Fibroblast of villous mesenchyme (primary cell): ENCODE data around the gene NT5M. TPM values are rescaled to one million over a fixed set of nuclear protein-coding genes. Genes with fewer than 3 reads are reported as not detected.
"Not testable (repeated sequence)": the region's sequence is repeated elsewhere in the genome, so short reads cannot be mapped to it uniquely, and the experiment has no call there.

Experiments
- DNase-seq: peaks from one replicate; pipeline ENCODE4 v3.0.0-alpha.2; 2010; ENCODE audit warnings: low read depth
- H3K4me3 ChIP-seq: 2 replicates; pipeline ENCODE4 v1.5.1; 2011; ENCODE audit warnings: low read depth, mild to moderate bottlenecking, low read length
- CTCF ChIP-seq: IDR thresholded peaks from 2 replicates; pipeline ENCODE4 v1.5.1; 2012; ENCODE audit warnings: low read depth, mild to moderate bottlenecking, low read length; ENCODE audit not compliant: insufficient read depth
- total RNA-seq: library from RNA; depleted of rRNA; stranded (reverse); fragments of >200 nt; gene quantifications from 2 replicates; pipeline ENCODE4 v1.2.3, GENCODE V29; 2012

The NT5M gene
- total RNA-seq, 1 donor, result 1.3 TPM

GRCh38 chr17:17264430-17264829 is 38.7 kb upstream of the NT5M start:
- H3K4me3 ChIP-seq, result no peak overlapping the region
- no peak for DNase-seq
- TF ChIP-seq CTCF, result no peak

GRCh38 chr17:17269926-17270773 is 33.0 kb upstream of the NT5M start:
- TF ChIP-seq CTCF, result peak; percentile 36
- peak; percentile 4 for DNase-seq
- no peak overlapping the region for H3K4me3 ChIP-seq

- no peak for TF ChIP-seq CTCF
- no peak overlapping the region for H3K4me3 ChIP-seq
- DNase-seq, result no peak
Measured at GRCh38 chr17:17275971-17276370, 27.2 kb upstream of the NT5M start.

GRCh38 chr17:17277431-17277830 is 25.7 kb upstream of the NT5M start:
- not testable (repeated sequence) for DNase-seq, H3K4me3 ChIP-seq

GRCh38 chr17:17279316-17279715 is 23.9 kb upstream of the NT5M start:
- peak overlapping the region; percentile 96 for H3K4me3 ChIP-seq
- no peak for DNase-seq
- no peak for TF ChIP-seq CTCF

- H3K4me3 ChIP-seq, result peak within 1 kb of the TSS; percentile 96
- no peak for TF ChIP-seq CTCF
- peak; percentile 98 for DNase-seq
Measured at GRCh38 chr17:17280613-17281549, 22.3 kb upstream of the NT5M start, which contains the start of gene COPS3. TSS of gene COPS3 (minus strand) at chr17:17281246. CDS start at chr17:17281186, 60 bp downstream.

- H3K4me3 ChIP-seq, result no peak overlapping the region
- DNase-seq, result no peak
- TF ChIP-seq CTCF, result no peak
Measured at GRCh38 chr17:17285951-17286350, 17.2 kb upstream of the NT5M start.
